DMS79 (cell line): ENCODE results near the gene ACOT8.
"Not testable (repeated sequence)": the region's sequence is repeated elsewhere in the genome, so short reads cannot be mapped to it uniquely, and the experiment has no call there.

Experiments
- DNase-seq: peaks from one replicate; lab custom pipeline; 2025; lab: John Stamatoyannopoulos, UW

ACOT8 gene

DNA sequence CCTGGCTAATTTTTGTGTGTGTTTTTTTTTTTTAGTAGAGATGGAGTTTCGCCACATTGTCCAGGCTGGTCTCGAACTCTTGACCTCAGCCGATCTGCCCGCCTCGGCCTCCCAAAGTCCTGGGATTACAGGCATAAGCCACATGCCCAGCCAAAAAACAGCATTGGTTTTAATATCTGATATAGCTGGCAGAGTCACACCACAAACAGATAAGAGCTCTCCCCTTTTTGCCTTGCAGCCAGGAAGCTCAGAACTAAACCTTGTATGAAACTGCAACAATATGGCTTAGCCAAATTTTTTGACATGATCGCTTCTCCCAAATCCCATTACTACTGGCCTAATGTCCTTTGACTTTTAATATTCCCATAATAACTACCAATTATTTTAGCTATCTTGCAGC is 4.9 kb downstream of the ACOT8 start:
- DNase-seq = no peak

DNA sequence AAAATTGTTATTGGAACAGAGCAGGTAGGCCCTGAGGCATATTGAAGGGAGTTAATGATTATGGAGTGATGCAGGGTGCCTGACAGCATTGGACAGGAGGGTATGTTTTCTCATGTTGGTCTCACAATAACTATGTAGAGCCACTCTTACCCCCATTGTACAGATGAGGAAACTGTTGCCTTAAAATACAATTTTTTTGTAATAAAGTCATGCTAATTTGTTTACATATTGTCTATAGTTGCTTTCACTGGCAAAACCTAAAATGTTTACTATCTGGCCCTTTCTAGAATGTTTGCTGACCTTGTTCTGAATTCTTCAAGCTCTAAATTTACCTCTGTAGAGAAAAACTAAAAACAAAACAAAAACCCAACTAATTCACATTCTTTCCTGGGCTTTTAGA is 5.7 kb downstream of the ACOT8 start:
- no peak for DNase-seq

DNA sequence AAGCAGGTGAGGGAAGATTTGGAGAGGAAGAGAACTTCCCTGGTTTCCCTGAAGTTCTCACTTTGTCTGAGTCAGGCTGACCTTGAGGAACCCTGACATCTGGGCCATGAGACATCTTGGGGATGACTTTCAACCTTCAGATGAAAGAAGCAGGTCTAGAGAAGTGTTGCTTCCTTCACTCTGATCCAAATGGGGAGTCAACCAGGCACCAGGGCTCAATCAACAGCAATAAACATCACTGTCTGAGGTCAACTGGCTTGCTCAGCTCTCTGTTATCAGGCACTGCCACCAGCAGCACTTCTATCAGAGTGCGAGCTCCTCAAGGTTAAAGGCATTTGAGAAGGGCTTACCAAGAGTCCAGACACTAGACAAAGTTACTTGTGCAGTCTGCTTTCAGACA is 6.3 kb downstream of the ACOT8 start:
- DNase-seq = no peak

DNA sequence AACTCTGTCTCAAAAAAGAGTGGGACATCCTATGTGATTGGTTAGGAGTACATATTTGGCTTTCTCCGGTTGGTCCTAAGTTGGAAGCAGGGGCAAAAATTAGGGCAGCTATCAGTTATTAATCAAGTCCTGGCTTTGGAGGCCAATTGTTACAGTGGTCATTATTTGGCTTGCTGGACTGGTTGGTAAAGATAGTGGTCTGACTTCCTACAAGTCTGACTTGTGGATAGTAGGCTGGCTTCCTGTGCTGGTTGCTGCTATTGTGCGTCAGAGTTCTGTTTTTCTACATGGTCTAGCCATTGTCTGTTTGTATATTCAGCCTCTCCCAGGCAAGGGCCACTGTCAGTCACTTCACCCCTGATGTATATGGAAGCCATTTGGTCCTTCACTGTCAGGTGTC is 7.0 kb downstream of the ACOT8 start:
- DNase-seq = no peak

DNA sequence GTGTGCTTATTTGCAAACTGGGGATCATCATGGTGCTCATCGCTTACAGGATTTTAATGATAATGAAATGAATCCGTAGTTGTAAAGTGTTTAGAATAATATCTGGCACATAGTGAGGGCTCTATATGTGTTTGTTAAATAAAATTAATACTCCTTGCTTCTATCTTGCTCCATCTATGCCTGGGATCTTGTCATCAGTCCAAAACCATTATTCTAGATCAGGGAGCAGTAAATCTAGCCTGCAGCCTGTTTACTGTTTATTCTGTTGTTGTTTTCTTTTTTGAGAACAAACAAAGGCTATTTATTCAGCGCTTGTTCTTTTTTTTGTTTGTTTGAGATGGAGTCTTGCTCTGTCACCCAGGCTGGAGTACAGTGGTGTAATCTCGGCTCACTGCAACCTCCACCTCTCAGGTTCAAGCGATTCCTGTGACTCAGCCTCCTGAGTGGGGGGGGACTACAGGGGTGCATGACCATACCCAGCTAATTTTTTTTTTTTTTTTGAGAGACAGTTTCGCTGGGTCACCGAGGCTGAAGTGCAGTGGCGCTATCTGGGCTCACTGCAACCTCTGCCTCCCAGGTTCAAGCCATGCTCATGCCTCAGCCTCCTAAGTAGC is 8.1 kb downstream of the ACOT8 start:
- DNase-seq = no peak

DNA sequence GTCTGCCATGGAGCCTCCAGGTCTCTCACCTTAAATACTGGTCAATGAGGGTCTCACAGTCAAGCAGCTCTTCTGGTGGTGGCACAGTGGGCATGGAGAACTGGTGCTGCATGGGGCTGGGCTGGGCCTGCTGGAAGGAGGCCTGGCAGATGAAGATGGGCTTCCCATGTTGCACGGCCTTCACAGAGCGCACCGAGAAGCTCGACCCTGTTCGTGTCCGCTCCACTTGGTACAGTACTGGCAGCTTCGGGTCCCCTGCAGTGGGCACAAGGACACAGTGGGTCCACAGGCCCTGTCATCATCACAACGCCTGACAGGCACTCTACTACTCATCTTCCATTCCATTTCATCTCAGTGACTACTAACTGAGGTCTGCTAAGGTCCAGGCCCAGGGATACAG is 8.8 kb downstream of the ACOT8 start:
- DNase-seq = no peak

DNA sequence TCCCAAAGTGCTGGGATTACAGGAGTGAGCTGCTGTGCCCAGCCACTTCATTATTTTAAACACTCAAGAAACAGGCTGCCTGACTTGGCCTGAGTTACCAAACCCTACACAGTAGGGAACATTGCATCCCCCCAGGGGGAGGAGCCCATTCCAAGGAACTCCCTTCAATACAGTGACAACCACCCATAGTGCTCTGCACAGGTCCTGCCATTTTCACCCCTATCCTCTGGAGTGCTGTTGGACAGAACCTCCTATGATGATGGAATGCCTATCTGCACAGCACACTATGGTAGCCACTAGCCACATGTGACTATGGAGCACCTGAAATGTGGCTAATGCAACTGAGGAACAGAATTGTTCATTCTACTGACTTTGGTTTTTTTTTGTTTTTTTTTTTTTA is 11.7 kb downstream of the ACOT8 start:
- DNase-seq = no peak

DNA sequence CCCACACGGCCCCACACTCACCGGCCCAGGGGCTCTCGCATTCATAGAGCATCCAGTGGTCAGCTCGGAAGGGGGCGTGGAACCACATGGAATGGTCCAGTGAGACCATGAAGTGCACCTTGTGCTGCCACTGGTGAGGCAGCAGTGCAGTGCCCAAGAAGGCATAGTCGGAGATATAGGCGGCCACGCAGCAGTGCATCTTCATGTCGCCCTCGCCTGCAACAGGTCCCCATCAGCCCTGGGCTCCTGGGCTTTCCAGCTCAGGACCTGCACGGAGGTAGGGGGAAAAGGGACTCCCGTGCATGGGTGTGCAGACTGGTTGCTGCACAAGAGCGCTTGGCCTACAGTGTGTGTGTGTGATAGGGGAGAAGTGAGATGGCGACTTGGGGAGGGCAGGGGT is 13.7 kb downstream of the ACOT8 start:
- DNase-seq = no peak

DNA sequence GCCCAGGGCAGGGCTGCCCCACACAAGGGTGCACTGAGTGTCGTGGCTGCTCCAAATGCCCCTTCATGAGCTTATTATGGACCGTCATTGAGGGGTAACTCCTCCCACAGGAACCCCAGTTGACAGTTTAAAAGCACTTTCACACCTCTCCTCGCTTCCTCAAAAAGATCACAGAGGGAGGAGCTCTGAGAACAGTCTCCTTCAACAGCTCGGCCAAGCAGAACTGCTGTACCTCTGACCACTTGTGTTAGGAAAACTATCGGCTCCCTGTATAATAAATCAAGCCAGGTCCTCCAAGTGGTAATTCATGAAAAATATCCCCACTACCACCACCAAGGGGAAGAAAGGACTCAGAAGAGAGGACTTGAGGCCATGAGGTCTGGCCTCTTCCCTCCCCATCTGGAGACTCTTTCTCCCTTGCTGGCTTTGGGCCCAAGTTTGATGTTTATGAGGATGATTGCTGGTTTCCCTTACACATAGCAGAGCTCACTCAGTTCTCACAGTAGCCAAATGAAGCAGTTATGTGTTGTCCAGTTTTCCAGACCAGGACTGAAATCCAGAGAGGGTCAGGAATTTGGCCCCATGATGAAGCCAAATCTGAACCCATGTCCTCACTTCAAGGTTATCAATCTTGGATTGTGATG is 14.9 kb downstream of the ACOT8 start:
- no peak for DNase-seq

DNA sequence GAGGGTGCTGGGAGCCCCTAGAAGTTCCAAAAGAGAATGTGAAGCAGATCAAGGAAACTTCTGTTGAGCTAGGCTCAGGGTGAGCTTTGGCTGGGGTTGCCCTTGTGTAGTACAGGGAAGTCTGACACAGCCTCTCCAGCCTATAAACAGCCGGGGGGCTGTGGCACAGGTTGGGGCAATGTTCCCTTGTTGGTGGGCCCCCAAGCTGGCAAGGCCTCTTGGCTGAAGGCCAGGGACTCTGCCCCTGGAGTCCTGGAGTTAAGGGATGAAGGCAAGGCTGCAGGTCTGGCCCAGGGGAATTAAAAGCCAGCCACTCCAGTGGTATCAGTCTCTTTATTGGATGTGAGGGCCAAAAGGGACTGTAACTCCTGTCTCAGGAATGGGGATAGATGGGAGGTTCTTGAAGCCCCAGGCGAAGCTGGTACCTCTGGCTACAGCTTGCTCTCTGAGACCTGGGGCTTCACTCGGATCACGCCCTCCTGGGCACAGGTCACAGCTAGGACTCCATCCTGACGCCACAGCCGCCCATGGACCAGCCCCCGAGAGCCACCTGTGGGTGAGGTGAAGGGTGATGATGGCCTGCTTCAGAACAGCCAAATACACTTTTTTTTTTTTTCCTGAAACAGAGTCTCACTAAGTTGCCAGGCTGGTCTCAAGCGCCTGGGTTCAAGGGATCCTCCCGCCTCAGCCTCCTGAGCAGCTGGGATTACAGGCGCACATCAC is 15.6 kb downstream of the ACOT8 start:
- no peak for DNase-seq

DNA sequence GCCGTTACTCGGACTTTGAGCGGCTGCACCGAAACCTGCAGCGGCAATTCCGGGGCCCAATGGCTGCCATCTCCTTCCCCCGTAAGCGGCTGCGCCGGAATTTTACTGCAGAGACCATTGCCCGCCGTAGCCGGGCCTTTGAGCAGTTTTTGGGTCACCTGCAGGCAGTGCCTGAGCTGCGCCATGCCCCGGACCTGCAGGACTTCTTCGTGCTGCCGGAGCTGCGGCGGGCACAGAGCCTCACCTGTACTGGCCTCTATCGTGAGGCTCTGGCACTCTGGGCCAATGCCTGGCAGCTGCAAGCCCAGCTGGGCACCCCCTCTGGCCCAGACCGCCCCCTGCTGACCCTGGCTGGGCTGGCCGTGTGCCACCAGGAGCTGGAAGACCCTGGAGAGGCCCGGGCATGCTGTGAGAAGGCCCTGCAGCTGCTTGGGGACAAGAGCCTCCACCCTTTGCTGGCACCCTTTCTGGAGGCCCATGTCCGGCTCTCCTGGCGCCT is 16.4 kb downstream of the ACOT8 start:
- no peak for DNase-seq

DNA sequence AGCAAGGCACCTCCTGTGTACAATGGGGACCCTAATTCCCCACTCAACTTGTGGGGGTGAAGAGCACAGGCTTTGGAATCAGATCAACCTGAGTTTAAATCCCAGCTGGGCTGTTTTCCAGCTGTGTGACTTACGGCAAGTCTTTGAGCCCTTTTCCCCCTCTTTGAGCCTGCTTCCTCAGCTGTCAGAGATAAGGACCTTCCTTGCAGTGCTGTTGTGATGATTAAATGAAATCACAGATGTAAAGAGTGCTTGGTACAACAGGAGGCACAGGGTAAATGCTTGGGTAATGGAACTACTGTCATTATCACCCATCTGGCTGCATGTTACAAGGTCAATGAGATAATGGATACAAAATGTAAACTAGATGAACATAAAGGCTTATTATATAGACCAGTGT is 20.4 kb downstream of the ACOT8 start:
- no peak for DNase-seq

DNA sequence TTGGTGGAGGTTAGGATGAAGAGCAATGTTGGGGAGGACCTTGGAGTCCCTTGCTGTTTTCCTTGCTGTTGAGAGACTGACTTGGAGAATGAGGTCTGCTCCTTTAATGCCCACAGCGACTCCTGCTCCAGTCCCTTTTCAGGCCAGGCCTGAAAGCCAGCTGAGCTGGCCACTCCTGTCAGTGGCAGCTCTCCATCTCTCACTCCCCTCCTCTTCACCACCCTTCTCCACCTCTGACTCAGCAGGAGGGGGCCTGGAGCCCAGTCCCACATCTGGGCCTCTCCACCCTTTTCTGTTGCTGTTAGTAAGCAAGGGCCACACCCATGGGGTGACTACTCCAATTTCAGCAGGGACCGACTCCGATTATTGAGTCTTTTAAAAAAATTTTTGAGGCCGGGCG is 21.4 kb downstream of the ACOT8 start:
- no peak for DNase-seq

DNA sequence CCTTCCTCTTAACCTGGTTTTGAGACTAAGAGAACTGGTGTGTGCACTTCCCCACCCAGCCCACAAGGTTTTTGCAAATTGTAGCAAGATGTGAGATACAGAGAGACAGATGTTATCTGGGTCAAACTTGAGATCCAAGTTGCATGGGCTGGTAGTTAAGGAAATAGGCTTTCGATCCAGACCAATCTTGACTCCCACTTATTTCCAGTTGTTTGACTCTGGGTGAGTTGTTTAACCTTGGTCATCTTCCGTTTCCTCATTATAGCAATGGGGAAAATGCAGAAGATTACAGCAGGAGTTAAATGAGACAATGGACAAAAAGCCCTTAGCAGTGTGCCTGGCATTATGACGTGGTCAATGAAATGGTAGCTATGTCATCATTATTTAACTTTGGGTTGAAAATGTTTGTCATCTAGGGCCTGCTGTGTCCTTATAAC is 21.8 kb downstream of the ACOT8 start:
- DNase-seq = no peak

DNA sequence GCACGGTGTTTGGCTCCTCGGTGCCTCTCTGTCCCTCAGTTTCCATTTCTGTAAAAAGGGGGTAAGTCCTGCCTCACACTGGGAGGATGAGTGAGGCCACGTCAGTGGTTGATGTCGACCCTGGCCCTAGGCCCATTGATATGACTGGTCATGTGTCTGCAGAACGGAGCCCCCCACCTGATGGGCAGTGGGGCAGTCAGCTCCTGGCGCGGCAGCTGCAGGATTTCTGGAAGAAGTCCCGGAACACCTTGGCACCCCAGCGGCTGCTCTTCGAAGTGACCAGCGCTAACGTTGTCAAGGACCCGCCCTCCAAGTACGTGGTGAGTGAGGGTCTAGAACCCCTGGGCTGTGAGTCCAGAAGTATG is 22.4 kb downstream of the ACOT8 start:
- no peak for DNase-seq

DNA sequence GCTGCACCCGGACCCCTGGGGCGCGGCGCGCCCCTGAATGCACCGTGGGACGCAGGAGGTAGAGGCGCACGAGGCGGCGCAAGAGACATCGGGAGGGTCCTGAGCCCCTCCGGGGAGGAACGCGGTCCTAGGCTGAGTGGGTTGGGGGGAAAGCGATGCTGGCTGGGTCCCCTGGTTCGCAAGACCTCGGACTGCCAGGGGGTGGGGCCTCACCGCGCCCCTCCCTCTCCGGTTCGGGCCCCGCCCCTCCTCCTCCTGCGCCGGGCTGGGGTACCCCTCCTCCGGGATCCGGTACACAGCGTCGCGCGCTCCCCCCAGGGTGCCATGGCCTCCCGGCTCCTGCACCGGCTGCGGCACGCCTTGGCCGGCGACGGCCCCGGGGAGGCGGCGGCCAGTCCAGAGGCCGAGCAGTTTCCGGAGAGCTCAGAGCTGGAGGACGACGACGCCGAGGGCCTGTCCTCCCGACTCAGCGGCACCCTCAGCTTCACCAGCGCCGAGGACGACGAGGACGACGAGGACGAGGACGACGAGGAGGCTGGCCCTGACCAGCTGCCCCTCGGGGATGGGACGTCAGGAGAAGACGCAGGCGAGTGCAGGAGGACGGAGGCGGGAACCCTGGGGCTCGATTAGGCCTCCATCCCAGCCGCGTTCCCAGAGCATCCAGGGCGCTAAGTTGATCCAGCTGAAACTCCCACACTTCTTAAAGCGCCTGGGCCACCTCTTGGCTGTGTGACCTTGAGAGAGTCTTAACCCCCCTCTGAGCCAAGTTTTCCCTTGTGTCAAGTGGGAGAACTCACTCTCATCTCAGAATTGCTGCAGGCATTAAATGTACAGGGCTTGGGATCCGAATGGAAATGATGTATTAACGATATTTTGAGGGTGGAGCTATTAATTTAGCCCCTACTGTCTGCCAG is 23.1 kb downstream of the ACOT8 start:
- DNase-seq = no peak

DNA sequence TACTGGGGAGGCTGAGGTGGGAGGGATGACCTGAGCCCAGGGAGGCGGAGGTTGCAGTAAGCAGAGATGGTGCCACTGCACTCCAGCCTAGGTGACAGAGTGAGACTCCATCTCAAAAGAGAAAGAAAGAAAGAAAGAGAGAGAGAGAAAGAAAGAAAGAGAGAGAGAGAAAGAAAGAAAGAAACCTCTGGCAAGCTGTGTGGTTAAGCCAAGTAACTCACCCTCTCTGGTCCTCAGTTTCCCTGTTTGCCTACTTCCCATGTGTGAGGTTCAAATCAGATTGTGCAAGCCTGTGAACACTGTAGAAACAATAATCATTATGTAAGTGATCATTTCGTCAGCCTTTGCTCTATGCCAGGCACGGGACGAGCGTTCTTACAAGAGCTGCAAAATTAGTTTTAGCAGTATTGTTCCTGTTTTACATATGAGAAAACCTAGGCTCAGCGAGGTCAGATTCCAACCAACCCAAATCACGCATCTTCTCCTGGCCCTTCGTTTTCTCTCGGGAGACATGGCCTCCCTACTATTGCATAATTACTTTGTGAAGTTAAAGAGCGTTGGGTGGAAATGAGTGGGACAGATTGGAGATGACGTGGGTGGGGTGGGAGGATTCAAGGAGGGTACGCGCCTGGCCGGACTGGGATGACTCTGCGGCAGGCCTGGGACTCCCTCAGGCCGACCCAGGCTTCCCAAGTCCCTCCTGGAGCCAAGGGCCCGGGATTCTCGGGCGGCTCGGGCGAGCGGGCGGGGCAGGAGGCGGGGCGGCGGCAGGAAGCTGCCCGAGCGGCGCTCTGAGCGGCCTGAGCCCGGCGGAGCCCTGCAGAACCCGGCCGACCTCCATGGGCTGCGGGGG is 23.9 kb downstream of the ACOT8 start, which contains the start of gene SNX21:
TSS of gene SNX21 (plus strand) at position 770 of the 853 bp plus-strand sequence. CDS start 121 bp downstream, outside the sequence.
- no peak for DNase-seq

DNA sequence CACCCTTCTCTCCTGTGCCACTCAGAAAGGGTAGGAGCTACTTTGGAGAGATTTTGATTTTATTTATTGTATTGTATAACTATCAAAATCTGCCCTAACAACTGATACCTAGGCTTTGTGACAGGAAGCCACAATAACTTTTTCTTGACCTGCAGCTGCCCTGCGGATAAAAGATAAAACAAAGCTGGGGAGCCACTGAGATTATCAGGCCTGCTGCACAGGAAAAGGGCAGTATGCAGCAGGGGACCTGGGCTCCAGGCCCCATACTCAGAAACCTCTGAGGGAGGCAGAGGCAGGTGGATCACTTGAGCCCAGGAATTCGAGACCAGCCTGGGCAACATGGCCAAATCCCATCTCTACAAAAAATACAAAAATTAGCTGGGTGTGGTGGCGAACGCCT is 24.6 kb downstream of the ACOT8 start:
- DNase-seq = no peak

DNA sequence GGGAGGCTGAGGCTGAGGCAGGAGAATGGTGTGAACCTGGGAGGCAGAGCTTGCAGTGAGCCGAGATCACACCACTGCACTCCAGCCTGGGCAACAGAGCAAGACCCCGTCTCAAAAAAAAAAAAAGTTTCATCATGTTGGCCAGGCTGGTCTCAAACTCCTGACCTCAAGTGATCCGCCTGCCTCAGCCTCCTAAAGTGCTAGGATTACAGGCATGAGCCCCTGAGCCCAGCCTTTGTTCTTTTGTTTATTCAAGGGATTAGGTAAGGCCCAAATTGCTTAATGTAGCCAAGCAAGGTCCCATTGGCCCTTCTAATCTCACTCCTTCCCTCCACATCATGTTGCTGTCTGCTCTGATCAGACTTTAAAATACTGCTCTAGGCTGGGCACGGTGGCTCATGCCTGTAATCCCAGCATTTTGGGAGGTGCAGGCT is 27.5 kb downstream of the ACOT8 start:
- DNase-seq = not testable (repeated sequence)

DNA sequence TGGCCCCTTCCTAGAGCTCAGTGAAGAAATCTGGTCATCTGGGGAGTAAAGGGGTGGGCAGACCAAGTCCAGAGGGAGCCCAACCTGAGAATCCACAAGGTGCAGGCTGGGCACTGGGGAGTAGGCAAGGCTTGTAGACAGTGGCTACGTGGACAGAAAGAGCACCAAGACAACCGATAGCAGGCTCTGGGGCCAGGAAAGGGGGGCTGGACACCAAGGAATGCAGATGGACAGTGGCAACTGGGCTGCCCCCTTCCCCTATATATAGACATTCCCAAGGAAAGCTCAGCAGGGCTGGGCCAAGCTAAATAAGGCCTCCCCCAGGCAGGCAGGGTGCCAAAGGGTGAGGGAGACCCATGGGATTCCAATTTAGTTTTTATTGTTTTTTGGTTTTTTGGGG is 28.6 kb downstream of the ACOT8 start:
- no peak for DNase-seq

DNA sequence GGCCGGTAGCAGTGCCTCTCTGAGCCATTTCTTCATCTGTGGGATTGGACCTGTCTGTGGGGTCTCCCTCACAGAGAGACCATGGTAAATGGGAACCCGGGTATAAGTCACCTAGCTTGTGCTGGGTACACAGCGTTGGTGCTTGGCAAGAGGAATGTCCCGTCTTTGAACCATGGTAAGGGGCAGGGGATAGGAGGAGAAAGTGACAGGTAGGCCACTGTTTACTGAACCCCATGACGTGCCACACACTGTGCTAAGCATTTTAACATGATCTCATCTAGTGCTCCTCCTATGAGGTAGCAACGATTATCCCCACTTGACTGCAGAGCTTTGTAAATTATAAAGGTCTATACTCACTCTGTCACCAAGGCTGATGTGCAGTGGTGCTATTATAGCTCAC is 29.5 kb downstream of the ACOT8 start:
- no peak for DNase-seq
